Measurements from ENCODE around the gene LRGUK. TPM values are rescaled to one million over a fixed set of nuclear protein-coding genes. Genes with fewer than 3 reads are reported as not detected.
"Not testable (repeated sequence)": the region's sequence is repeated elsewhere in the genome, so short reads cannot be mapped to it uniquely, and the experiment has no call there.

LRGUK gene
- polyA plus RNA-seq, 5 donors, result 1.9 to 2.5 (median 2.2) TPM

DNA sequence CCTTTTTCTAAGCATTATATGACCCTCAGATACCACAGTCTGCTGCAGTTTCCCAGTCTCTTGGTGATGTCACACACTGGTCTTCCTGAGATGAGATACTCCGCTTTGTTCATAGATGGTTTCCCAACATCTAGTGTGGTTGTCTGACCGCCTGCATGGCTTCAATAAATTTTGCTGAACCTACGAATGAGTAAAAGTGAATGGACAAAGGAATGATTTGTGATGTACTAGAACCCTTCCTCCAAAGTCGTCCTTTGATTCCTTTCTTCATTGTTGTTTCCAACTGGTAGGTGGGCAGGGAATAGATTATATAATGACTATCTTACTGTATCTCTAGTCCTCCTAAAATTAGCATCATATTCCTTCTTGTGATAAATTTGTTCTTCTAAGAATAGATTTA, 107.1 kb downstream of the LRGUK start:
- no peak for DNase-seq

DNA sequence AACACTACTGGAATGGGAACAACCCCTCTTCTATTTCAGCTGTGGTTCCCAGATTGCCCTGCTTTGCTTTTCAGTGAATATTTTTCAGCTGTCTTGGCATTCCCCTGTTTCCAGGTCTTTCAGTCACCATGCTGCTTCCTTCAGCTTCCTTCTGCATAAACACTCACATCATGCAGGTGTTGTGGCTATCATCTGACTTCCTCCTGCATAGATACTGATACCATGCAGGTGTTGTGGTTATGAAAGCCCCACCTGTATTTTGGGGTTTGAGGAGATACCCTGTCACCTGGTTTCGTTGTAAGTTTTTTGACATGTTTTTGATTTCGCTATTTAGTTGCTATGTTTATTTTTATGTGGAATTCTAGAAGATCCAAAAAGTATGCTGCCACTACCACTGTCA, 118.1 kb downstream of the LRGUK start:
- no peak for DNase-seq

DNA sequence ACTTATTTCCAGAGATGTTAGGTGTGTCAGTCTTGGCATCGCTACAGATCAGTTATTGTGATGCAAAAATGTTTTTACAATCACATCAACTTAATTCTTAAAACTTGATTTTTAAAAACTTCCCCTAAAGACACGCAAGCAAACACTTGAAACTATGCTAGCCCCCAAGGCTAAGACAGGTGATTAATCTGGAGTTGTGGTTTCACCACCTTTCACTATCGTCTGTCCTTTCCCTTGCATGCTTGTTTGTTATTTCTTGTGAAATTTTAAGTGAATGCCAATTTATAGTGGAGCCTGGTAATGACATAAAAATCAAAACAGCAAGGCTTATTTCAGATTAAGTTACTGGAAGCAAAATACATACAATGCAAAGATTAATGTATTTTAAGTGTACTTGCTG, 119.2 kb downstream of the LRGUK start:
- DNase-seq, result no peak

DNA sequence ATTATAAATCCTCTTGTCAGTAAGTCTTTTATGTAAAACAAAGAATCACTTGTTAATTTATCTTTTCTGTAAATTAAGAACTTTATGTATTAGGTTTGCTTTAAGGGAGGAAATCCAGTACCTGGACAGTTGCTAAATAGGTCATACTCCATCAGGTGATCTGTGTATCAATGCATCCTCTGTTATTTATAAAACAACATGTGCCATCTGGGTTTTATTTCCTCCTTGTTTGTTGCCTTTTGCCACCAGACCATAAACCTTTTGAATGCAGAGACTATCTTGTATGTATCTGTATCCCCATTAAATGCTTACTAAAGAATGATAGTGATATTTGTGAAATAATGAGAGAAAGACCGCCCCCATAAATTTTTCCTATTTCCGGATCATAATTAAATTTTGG, 119.6 kb downstream of the LRGUK start:
- no peak for DNase-seq

DNA sequence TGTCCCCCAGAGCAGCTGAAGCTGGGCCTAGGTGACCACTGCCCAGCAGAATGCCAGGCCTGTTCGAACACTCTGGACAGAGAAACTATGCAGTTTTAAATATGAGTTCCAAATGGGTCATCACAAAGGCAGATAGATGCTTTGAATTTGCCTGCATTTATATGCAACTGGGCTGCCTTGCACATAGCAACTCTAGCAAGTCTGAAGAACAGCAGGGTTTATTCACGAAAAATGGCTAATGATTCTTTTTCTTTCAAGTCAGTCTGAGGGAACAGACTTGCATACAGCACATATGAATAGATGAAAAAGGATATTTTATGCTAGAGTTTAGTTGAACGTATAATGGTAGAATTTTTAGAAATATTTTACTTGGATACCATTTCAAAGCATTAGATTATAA, 121.1 kb downstream of the LRGUK start:
- DNase-seq, result no peak

DNA sequence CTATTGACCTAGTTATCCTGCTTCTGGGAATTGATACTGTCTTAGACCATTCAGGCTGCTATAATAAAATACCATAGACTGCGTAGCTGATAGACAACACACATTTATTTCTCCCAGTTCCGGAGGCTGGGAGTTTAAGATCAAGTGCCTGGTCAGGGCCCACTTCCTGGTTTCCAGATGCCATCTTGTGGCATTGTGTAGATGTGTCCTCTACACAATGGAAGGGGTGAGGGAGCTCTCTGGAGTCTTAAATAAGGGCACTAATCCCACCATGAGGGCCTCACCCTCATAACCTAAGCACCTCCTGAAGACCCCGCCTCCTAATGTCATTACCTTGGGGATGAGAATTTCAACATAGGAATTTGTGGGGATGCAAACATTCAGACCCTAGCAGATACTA, 127.2 kb downstream of the LRGUK start:
- no peak for DNase-seq

DNA sequence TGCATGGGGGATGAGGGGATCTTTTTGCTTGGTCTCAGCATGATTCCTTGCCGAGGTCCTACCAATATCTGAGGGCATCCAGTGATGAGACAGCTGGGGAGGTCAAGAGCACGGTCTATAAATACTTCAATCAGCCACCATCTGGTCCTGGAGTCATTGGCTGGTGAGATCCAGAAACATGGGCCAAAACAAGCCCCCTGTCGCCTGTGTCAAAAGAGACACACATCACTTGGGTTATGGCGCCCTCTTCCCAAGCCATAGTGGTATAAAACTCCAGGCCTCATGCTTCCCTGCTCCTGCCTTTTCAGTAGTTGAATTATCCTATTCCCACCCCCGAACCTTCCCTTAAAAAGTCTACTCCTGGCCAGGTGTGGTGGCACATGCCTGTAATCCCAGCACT, 128.7 kb downstream of the LRGUK start:
- DNase-seq, result no peak

DNA sequence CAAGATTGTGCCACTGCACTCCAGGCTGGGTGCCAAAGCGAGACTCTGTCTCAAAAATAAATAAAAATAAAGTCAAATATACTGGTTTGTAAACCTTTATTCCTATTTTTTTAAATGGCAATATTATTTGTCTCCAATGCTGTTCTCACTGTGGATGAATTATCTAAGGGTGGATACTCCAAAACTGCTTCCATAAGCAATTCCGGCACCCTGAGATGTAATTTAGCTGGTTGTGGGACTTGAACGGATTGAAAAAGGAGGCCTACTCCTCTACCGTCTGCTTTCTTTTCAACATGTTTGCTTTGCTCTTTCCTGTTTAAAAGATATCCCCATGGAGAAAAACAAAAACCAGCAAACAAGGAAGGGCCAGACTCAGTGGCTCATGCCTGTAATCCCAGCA, 135.2 kb downstream of the LRGUK start:
- no peak for DNase-seq

DNA sequence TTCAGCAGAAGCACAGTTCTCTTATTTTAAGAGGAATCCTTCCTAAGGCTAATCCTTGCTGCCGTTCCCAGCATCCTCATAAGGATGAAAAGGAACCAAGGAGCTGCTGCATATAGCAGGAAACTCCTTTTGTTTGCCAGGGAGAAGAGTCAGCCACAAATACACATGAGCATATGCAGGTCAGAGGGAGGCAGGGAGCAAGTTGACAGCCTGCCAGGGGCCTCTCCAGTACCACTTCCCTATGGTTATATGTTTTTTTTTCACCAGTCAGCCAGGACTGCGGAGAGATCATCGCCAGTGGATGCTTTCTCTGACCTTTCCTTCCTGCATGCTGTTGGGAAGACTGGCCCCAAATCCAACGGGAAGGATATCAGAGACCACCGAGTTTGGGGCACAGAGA, 149.8 kb downstream of the LRGUK start:
- no peak for DNase-seq

DNA sequence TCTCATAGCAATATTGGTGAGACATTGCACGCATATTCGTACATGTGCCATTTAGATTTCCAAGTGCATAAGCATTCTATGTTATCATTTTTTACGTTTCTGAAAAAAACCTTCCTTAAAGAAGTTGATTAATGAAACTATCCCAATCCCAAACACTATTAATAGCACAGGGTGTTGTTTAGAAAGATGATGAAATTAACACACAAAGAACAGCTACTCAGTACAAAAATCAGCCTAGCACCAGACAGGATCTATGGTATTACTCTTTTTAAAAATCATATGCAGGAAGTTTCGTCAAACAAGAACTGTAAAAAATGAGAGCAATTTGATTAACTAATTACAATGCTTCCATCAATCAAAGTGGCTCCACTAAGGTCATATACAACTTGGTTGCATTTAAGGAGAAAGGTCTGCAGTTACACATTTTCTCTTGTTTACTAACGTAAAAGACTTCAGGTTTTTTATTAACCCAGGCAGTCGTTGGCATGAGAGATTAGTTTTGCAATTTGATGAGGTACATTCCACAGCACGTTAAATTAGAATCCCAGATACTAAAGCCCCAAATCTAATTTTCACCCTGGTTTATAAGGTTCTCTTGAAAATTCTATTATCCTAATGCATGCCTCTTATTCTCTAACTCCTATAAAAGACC, 151.5 kb downstream of the LRGUK start:
- no peak for DNase-seq

DNA sequence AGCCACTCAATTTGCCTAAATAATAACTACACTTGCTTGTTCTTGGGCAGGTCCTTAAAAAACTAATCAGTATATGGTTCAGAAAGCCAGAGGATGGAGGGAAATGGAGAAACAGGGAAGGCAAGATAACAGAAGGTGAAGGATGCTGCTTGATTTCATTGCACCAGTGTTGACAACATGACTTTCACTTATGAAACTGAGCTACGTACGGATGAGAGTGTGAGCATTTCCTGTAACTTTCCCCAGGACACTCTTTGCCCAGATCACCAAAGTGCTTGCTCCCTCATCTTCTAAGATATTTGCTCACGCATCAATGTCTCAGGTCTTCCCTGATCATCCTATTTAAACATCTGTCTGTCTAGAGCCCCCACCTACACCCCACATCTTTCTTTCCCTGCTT, 152.2 kb downstream of the LRGUK start:
- DNase-seq, result no peak

DNA sequence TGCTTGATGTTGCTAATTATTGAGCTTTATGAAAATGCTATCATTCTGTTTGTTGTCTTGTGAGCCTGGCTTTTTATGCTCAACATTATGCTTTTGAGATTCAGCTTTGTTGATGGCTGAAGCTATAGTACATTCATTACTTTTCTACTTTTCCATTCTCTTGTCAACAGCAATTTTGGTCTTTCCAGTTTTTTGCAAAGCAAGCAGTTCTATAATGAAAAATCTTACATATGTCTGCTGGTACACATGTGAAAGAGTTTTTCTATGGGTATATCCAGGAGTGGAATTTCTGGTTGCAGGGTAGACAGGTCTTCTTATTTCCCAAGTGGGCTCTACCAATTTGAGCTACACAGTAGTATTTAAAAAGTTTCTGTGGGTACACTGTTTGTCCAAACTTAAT, 152.8 kb downstream of the LRGUK start:
- DNase-seq, result no peak

DNA sequence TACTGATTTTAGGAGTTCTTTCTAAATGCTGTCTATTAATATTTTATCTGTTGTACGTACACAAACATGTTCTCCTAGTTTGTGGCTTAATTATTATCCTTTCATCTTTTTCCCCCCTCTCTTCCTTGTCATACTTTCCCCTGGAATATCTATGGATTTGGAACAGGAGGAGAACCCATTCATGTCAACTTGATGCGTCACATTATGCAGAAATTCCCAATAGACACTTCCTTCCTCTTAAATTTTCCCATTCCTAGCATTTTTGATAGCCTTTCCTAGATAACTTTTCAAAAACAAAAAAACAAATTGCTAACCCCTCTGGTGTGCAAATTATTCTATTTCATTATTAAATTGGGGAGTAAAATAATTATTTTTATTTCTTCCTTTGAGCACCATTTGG, 153.4 kb downstream of the LRGUK start:
- DNase-seq, result no peak

DNA sequence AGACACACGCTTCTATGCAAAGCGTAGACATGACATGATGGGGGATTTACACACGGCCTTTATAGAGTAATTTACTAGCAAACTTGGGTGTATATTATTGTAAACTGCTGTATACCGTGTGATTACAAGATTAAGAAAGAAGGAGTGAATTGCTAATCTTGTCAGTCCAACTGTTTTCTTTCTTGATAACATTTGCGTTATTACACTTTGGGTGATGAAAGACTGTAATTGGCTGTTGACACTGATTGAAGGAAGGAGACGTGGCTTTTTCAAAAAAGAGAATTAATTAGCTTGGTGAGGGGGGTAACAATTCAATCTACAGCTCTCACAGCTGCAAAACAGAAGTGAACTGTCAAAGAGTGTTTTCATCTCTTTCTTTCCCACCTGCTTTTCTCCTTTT, 156.9 kb downstream of the LRGUK start:
- DNase-seq, result no peak

DNA sequence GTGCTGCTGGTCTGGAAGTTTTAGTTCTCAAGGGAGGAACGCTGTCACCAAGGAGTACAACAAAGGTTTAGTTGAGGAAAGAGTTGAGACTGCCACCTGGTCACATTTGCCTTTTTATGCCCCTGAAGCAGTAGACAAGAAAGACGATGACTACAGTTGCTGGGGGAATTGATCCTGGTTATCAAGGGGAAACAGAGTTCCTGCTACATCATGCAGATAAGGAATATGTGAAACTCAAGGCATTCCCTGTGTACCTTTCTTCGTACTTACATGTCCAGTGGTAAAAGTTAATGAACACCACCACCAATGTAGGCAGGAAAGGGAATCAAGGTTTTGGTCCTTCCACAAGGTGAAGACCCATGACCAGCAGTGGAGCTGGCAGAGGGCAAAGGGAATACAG, 157.8 kb downstream of the LRGUK start:
- no peak for DNase-seq

DNA sequence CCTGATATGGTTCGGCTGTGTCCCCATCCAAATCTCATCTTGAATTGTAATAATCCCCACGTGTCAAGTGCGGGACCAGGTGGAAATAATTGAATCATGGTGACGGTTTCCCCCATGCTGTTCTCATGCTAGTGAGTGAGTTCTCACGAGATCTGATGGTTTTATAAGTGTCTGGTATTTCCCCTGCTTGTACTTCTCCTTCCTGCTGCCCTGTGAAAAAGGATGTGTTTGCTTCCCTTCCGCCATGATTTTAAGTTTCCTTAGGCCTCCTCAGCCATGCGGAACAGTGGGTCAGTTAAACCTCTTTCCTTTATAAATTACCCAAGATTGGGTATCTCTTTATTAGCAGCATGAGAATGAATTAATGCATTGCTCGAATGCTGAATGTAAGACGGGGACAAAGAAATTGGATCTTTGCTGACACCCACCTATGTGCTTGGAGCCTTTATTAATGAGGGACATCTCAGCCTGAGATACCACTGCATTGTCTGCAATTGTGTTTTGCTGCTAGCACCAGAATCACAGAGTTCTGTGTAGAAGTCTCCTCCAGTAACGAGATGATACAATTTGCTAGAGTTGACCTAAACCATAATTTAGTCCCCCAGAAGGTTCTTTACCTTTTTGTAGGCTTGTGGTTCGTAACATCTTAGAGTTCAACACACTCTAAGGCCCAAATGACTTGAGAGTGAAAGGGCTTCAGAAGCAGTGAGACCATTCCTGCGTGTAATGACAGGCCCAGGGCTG, 160.9 kb downstream of the LRGUK start:
- no peak for DNase-seq

DNA sequence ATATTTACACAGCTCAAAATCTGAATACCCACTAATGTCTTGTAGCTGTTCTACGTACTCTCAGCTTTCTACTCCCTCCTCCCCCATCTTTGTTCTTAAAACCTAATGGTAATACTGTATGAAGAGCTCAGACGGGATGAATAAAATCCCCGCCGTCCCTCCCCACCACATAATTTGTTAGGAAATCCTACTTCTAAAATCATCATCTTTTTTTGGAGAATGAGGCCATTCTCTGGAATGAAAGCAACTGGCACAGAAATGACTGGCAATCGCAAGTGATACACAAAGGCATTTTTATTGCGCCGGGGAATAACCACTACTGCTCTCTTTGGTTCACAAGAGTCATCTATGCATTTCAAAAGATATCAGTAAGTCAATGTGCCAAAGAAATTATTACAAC, 162.3 kb downstream of the LRGUK start:
- DNase-seq, result no peak

DNA sequence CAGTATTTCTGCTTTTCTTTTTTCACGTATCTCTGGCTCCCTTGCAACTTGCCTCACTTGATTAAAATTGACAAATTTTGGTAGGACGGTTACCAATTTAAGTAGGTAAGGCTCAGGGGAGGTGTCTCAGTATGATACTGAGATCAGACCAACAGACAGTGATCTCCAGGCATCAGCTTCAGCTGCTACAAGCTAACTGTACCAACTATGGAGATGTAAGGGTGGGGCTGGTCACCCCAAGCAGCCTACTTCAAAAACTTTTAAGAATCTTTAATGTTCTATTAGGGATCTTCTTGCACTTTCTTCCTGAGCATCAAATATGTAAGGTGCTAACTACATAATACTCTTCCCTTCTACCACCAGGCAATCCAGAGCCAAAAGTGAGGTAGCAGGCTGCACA, 162.7 kb downstream of the LRGUK start:
- DNase-seq, result no peak

DNA sequence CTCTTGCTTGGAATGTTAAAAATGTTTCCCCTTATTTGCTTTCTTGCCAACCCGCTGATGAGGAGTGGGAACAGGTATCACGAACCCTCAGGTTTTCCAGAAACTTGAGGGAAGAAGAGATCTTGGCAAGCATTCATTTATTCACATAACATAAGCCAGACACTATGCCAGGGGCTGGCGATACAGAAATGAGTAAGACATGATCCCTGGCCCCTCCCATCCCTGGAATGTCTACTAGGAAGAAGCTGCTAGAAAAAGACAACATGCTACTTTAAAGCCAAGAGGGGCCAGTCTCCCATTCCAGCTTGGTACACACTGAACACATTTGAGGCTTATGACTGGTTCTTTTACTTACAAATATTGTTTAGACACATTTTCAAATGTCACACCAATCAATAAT, 163.1 kb downstream of the LRGUK start:
- no peak for DNase-seq

DNA sequence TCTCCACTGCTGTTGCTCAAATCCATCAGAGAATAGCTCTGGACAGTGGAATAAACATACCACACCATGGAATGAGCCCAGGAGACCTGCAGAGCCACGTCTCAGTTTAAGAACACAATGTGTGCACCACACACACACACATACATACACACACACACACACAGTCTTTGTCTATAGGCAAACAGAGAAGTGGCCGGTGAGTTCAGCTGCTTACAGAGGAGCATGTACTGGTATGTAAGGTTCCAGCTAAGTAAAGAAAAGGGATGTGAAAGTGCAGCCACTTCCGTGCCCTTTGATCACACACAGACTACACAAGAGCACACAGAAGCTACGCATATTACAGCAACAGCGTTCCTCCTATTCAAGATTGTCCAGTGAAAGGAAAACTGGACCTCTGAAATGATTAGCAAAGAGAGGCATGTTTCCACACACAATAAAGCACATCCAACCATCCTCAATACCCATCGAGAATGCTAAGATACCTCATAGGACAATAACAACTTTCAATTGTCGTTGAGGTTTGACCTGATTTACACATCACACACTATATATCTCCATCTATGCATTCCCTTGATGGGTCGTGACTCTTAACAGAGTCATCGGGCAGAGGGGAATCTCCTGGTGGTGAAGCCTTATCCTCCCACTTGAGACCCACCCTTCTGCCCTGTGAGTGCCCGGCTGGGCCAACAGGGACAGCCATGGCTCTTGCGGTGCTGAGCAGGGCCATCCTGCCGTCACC, 166.0 kb downstream of the LRGUK start:
- DNase-seq, result no peak

DNA sequence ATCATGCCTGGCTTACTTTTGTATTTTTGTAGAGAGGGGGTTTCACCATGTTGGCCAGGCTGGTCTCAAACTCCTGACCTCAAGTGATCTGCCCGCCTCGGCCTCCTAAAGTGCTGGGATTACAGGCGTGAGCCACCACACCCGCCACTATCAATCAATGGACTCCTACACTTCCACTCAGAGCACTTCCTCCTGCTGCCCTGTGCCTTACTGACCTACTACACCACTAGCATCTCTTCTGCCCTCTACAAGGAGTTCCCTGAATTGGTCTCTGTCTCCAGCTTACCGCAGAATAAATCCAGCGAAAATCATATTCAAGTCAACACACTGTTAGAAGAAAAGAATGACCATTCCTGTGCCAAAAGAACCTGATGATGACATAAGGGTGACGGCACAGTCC, 168.8 kb downstream of the LRGUK start:
- not testable (repeated sequence) for DNase-seq

DNA sequence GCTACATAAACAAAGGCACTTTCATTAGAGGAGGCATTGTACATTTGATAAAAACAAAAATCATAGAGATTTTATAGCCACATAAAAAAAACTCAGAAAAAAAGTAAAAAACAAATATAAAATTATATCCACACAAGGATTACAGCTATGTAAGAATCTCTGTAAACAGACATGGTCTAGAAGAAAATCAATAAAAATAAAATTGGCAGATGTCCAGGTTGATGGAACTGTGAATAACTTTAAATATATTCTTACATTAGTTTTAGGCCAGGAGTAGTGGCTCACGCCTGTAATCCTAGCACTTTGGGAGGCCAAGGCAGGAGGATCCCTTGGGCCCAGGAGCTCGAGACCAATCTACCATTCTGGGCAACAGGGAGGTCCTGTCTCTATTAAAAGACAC, 170.3 kb downstream of the LRGUK start:
- DNase-seq, result no peak
